AG04449 (cell line): ENCODE data around the gene C1QTNF8.

ENCODE experiments used
- CTCF ChIA-PET: fragments of 350-600 bp; formaldehyde crosslinking; extraction: SDS; loops from one replicate; lab custom pipeline; 2021; ENCODE audit warnings: antibody characterized with exemption; lab: Yijun Ruan, JAX
- POLR2A ChIA-PET: fragments of 400-600, 350-600 bp; formaldehyde crosslinking; extraction: SDS; loops from one replicate; lab custom pipeline; 2020; ENCODE audit warnings: antibody characterized with exemption, inconsistent platforms; lab: Yijun Ruan, JAX
- DNase-seq: peaks from one replicate; pipeline ENCODE4 v3.0.0-alpha.2; 2010; ENCODE audit warnings: low read depth, low spot score
- H3K4me3 ChIP-seq: 2 replicates; pipeline ENCODE4 v1.5.1; 2011; ENCODE audit warnings: low read depth, mild to moderate bottlenecking, control low read depth, low read length
- CTCF ChIP-seq: IDR thresholded peaks from one replicate; pipeline ENCODE4 v1.5.1; 2011; ENCODE audit warnings: mild to moderate bottlenecking, moderate library complexity, low read length, control low read depth, inconsistent platforms; ENCODE audit not compliant: insufficient read depth; ENCODE audit errors: missing control alignments

Gene C1QTNF8

GRCh38 chr16:1060416-1061340 is 35.4 kb downstream of the C1QTNF8 start:
- no peak for TF ChIP-seq CTCF
- H3K4me3 ChIP-seq = no peak overlapping the region
- POLR2A ChIA-PET = no interaction called here
- no peak for DNase-seq
- CTCF ChIA-PET = no interaction called here

- CTCF ChIA-PET = interaction anchor here (0.9 kb wide), 1 partner anchor 14 kb away, joined by 3 read pairs; no protein-coding TSS in a partner anchor
- no peak for TF ChIP-seq CTCF
- no peak overlapping the region for H3K4me3 ChIP-seq
- DNase-seq = no peak
- POLR2A ChIA-PET = no interaction called here
These were observed 36.7 kb downstream of the C1QTNF8 start for GRCh38 chr16:1059310-1059709.

GRCh38 chr16:1058216-1058615 is 37.8 kb downstream of the C1QTNF8 start:
- ChIA-PET POLR2A (no interaction called here), CTCF (interaction anchor here (0.7 to 5.5 kb wide), 15 partner anchors 8 to 346 kb away, joined by 3 to 79 read pairs (median 6); partner anchors contain the start of genes METRN and SSTR5)
- no peak overlapping the region for H3K4me3 ChIP-seq
- no peak for DNase-seq
- TF ChIP-seq CTCF = no peak

- CTCF ChIA-PET = interaction anchor here (0.7 to 5.5 kb wide), 20 partner anchors 9 to 345 kb away, joined by 3 to 79 read pairs (median 6); partner anchors contain the start of genes CHTF18, METRN, RPUSD1 and SSTR5
These were observed 38.7 kb downstream of the C1QTNF8 start for GRCh38 chr16:1057252-1057932.

GRCh38 chr16:1056196-1056595 is 39.8 kb downstream of the C1QTNF8 start:
- TF ChIP-seq CTCF = no peak
- ChIA-PET CTCF (interaction anchor here (0.7 to 5.5 kb wide), 19 partner anchors 8 to 344 kb away, joined by 3 to 79 read pairs (median 4); partner anchors contain the start of genes ANTKMT, METRN and SSTR5), POLR2A (no interaction called here)
- H3K4me3 ChIP-seq = no peak overlapping the region
- DNase-seq = no peak

More at GRCh38 chr16:1057252-1057932, 38.7 kb downstream of the C1QTNF8 start:
- POLR2A ChIA-PET = no interaction called here
- peak; percentile 86 for TF ChIP-seq CTCF
- H3K4me3 ChIP-seq = no peak overlapping the region
- DNase-seq = no peak
